GM18520 (cell line): ENCODE results near the gene OTOGL.

Experiments used
- ATAC-seq: cut with Tn5 transposase; IDR thresholded peaks from one replicate; pipeline ENCODE4 v1.9.1; 2021; ENCODE audit not compliant: unreplicated experiment

Gene OTOGL

GRCh38 chr12:80178846-80179245, 79.5 kb downstream of the OTOGL start:
- ATAC-seq: peak; percentile 85

DNA sequence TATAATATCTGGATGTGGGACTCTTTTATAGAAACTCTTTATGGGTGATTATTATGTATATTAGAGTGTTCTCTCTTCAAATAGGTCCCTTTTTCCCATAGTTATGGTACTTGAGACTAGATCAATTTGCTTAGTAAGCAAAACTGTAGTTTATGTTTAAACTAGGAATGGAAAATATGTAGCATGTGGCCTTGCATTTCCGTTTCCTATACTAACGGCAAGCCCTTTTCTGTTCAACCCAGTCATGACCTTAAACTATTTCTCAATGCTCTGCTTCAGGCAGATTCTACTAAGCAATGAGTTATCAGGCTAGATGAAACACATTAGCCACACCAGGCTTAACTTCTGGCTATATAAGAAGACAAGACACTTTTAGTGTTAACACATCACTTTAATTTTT, 84.6 kb downstream of the OTOGL start:
- no peak for ATAC-seq

DNA sequence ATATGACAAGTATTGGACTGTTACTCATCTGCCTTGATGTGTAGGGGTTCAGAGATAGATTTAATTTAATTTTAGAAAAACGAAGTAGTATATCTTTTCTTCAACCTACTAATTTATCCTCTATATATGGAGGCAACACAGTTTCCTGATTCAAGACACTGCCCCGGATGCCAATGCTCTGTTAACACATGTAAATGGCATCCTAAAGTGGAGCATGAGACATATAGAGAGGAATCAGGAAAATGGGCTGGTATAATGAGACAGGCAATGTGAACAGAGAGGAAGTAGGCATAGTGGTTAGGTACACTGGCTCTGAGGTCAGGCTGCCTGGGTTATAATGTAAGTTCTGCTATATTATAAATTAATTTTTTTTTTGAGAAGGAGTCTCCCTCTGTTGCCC, 85.6 kb downstream of the OTOGL start:
- ATAC-seq: no peak

DNA sequence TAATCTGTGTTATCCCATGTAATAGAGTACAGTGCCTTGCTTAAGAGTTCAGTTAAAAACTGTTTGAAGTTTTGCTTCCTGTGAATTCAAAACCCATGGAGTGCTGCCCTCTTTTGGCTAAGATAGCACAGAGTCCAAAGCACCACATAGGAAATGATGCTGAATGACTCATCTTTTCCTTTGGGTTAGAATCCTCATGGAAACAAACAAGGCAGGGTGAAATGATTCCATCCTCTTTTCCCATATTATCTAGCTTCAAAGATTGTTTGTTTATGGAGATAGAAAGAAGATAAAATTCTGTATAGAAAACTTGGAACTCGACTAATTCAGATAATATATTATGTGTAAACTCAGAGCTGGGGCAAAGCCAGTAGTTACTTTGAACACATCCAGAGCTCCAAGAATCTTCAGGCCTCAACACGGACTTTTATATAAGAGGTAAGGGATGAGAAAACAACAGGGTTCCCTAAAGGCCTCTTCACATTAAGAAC, 87.4 kb downstream of the OTOGL start:
- ATAC-seq: peak; percentile 43

DNA sequence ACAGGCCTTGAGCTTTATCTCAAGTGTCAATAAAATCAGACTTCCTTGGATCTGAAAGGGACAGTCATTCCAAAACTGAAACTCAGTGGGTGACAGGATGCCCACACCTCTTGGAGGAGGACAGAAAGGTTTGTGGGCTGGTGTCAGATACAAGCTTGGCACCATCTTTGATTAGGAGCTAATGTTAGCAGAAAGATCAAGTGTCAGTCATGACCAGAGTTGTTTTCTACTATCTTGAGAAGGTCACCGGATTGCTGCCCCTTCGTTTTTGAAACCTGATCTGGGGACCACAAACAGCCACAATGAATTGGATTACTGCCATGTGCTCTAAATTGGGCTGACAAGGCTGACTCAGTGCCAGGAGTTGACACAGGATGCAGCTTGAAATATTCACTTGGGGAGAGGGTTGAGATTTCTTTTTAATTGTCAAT, 88.3 kb downstream of the OTOGL start:
- peak; percentile 50 for ATAC-seq

DNA sequence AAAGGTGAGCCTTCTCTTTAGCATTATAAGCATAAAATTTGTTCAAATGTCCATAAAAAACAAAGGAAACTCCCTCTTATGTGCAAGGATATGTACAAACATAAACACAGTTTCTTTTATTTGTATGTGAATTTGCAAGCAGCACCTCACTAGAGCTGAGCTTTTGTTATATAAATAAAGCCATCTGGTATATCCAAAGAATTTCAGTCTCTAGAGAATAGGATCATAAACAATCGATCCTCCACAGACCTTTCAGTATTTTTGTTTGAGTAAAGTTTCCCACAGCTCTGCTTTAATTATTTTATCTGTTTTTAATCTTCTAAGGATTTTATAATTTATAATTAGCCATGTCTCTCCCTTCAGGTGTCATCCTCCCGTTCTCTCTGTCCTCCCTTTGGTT, 89.2 kb downstream of the OTOGL start:
- ATAC-seq: no peak

- ATAC-seq: no peak
Measured at GRCh38 chr12:80189241-80189640, 89.9 kb downstream of the OTOGL start.

DNA sequence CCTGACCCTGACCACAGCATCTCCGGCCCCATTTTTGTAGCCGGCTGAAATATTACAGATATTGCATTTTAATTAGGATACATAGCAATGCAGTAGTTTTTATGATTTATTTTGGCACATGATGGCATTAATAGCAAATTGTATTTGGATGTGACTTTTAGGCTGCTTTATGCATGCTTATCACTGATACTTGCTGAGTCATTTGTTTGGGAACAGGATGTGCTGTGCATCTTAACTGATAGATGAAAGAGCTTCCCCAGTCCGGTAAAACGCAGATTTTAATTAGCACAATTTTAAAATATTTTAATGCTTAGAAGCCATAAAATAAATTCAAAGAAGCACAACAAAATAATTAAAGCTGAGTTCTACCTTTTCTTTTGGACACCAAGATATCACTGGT, 90.7 kb downstream of the OTOGL start:
- no peak for ATAC-seq

DNA sequence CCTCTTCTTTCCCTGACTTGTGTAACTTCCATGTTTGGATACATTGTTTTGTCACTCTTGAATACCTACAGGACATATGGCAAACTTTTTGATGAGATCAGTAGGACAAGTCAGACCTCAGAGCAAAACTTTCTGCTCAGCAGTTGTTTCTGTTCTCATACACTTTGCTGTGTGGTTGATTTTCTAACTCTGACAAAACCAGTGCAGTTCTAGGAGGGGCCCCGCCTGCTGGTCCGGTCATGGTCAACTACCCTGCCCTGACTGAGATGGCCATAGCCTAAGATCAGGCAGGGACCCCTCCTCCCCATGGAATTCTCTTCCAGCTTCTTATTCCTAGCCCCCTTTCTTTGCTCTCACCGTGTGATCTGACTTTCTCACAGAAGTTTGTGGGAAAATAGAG, 92.8 kb downstream of the OTOGL start:
- no peak for ATAC-seq

DNA sequence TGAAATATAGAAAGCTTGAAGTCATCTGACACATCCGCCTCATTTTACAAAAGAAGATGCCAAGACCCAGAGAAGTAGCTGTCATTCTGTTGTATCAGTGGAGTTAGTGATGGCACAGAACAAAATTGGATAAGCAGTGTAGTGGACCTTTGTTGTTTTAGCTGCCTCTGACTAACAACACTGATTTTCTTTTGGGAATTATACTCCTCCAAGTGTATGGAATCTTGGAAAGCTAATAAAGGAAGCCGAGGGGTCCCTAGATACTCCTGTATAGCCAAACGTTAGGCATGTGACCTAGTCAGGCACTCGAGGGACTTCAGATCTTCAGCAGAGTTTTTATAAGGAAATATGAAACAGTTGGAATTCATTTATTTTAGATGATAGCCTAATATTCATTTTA, 94.5 kb downstream of the OTOGL start:
- no peak for ATAC-seq

DNA sequence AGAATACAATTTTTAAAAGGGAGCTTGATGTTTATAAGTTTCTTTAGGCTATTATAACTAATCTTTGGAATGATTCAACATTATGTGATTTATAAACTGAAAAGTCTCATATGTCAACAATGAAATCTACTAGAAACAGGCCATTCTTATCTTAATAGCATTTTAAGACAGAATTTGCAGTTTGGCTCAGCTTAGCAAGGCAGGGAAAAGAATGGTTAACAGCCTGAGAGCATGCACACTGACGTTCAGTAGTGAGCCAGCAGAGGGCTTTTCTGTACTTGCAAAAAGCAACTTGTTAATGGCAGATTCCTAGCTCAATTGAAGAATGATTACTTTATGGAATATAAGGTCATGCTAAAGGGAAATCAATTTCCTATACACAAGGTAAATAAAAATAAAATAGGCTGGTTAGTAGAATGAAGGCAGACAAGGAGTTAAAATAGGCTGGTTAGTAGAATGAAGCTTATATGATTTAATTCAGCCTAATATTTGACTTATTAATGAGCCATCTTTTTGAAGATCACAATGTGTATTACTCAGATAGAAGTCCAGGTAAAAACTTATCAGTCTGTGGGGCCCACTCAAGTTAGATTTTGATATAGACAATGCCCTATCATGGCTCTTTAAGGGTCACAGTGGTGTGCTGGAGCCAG, 95.9 kb downstream of the OTOGL start:
- ATAC-seq: no peak

GRCh38 chr12:80195737-80196136, 96.4 kb downstream of the OTOGL start:
- no peak for ATAC-seq

DNA sequence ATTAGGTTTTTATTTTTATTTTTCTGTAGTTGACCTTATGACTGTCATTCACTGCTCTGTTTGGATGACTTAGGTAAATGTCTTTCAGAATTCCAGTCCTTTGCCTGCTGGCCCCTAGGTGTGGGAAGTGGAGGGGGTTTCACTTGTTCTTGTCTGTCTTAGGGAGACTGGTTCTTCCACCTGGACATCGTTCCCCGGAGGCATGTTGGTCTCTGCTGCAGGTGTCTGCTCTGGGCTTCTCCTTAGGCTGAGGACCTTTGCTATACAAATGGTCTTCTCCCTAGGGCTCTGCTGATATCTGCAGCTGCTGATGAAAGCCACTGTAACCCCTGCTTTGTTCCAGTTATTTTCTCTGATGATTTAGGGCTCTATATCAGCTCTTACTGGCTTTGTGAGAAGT, 97.1 kb downstream of the OTOGL start:
- no peak for ATAC-seq

DNA sequence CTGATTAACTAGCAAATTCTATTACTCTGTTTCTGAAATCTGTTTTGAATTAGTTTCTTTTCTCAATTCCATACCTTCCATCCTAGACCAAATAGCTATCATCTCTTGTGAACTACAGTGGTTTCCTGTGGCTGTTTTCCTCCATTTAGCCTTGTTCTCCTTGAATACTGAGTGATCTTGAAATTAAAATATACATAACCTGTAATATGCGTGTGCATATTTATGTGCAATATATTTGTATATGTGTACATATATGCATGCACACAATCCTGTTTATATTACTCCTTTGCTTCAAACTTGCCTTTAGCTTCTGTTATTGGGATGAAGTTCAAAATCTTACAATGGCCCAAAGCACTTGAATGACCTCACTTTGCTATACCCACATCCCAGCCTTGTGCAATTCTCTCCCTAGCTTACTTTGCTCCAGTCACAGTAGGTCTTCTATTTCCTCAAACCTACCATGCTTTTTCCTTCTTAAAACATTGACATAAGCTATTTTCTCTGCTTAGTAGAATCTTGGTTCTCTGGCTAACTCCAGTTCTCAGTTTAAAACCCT, 99.5 kb downstream of the OTOGL start:
- ATAC-seq: no peak

DNA sequence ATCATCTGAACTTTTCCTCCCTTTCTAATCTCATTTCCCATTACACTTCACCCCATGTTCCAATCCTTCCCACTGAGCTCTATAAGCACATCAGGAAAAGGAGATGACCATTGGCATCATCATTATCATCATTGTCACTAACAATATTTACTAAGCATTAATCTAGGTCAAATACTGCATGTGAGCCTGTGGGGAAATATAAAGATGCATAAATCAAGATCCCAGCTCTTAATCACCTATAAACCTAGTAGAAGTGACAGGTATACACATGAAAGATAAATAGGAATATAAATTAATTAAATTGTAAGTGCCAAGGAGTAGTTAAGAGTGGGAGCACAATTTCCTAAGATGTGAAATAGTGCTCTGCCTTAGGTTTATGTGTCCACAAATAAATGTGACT, 100.6 kb downstream of the OTOGL start:
- ATAC-seq: no peak

- no peak for ATAC-seq
Measured at GRCh38 chr12:80200414-80200813, 101.1 kb downstream of the OTOGL start.

DNA sequence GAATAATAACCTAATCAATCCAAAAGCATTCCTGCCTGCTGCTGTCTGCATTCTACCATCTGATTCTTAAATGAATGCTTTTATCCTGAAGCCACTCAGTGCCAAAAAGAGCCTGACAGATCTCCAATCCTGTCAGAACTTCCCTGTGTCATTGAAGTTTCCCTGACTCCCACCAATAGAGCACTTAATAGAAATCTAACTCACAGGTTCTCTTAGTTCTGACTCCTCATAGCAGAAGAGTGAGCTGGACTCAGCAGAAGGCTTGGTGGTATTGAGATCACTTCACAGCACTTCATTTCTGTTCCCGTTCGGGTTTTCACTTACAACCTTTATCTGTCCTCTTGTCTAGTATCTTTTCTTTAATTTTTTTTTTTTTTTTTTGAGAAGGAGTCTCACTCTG, 102.6 kb downstream of the OTOGL start:
- no peak for ATAC-seq

- ATAC-seq: no peak
Measured at GRCh38 chr12:80205960-80206359, 106.6 kb downstream of the OTOGL start.

- no peak for ATAC-seq
Measured at GRCh38 chr12:80208071-80208470, 108.7 kb downstream of the OTOGL start.

- ATAC-seq: no peak
Measured at GRCh38 chr12:80211671-80212070, 112.3 kb downstream of the OTOGL start.

DNA sequence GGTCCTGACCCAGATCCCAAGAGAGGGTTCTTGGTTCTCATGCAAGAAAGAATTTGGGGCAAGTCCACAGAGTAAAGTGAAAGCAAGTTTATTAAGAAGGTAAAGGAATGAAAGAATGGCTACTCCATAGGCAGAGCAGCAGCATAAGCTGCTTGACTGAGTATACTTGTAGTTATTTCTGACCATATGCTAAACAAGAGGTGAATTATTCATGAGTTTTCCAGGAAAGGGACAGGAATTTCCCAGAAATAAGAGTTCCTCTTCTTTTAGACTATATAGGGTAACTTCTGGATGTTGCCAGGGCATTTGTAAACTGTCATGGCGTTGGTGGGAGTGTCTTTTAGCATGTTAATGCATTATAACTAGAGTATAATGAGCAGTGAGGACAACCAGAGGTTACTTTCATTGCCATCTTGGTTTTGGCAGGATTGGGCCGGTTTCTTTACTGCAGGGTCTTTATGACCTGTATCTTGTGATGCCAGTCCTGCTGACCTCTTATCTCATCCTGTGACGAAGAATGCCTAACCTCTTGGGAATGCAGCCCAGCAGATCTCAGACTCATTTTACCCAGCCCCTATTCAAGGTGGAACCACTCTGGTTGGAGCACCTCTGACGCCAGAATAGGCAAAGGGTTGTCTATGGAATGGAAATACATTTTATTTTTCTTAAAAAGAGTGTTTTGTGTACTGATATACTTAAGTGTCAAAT, 113.8 kb downstream of the OTOGL start:
- no peak for ATAC-seq

- ATAC-seq: no peak
Measured at GRCh38 chr12:80213871-80214270, 114.5 kb downstream of the OTOGL start.
